Inflammatory macrophage treated with lipopolysaccharide for 1 hour (primary cell): ENCODE results near the gene ZNF524.
"Not testable (repeated sequence)": the region's sequence is repeated elsewhere in the genome, so short reads cannot be mapped to it uniquely, and the experiment has no call there.

Source experiments
- DNase-seq, 2 donors: peaks; one replicate each; pipeline ENCODE4 v3.0.0-alpha.2; 2020 to 2022

ZNF524 gene, protein sequence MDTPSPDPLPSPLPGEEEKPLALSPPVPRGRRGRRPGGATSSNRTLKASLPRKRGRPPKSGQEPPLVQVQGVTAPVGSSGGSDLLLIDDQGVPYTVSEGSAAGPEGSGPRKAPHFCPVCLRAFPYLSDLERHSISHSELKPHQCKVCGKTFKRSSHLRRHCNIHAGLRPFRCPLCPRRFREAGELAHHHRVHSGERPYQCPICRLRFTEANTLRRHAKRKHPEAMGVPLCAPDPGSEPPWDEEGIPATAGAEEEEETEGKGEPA

DNA sequence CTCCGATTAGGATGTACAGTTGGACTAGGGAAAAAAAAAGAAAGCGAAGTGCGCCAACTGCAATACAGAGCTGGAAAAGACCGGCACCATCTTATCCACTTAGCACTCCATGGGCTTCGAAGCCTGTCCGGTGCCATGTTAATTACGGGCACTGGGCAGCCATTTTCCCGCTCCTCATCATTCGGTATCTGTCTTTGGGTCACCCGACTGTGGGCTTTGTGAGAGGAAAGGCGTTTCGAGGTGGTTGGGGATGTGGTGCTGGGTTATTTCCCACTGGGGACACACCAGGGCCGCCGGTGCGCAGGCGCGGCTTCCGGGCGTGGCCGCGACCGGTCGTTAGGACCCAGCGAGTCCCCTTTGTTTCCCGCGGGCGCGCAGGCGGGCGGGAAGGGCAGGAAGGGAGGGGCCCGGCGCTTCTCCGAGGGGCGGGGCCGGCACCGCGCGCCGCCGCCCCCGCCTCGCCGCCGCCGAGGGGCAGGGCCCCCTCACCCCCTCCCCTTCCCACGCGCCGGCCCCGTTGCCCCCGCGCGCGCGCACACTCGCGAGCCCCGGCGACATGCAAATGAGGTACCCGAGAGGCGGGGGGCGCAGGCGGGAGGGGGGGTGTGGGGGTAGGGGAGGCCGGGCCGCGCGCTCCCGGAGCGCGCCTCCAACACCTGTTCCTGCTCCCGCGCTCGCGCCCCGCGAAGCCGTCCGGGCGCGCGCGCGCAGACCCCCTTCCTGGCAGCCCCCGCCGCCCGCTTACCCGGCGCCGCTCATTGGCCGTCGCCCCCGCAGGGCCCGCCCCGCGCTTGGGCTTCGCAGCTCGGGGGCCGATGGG, at the start of gene ZNF524:
Gene ZNF524, plus strand, starts transcription at position 447 of the 820 bp plus-strand sequence. CDS start 1,825 bp downstream, outside the sequence.
- peak; percentile 78 to 80 for DNase-seq

DNA sequence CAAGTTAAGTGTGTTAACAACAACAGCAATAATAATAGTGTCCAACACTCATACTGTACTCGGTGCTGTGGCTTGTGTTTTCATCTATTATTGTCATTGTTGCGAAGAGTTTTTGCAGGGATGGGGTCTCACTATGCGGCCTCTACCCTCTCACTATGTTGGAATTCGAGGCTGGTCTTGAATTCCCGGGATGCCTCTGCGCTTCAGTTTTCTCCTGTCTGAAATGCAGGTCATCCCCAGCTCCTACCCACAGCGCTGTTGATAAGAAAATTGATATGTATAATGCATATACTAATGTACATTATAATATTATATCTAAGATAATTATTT, 49.8 kb upstream of the ZNF524 start:
- DNase-seq: no peak

DNA sequence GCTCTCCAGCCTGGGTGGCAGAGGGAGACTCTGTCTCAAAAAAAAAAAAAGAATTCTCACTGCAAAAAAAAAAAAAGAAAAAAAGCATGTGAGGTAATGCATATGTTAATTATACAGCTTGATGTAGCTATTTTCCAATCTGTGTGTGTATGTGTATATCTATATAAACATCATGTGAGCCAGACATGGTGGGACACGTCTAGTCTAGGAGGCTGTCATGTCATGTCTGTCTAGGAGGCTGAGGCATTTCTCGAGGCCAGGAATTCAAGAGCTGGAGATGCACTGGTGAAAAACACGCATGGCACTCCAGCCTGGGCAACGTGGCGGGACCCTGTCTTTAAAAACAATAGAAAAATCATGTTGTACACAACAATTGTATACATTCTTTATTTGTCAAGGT, 47.9 kb upstream of the ZNF524 start:
- no peak for DNase-seq

DNA sequence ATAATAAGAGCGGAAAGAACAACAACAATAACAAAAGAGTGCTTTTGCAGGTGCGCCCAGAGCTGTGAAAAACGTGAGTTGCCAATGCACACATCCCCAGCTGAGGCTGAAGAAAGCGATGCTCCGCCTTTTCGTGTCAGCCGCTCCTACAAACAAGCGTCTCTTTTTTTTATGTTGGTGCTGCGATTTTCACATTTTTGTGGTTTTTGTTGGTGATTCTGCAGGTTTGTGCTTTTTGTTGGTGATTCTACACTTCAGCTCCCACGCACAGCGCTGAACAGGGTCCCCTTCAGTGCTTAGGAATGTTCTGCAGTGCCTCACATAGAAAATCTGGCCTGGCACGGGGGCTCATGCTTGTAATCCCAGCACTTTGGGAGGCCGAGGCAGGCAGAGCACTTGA, 47.5 kb upstream of the ZNF524 start:
- DNase-seq: no peak

DNA sequence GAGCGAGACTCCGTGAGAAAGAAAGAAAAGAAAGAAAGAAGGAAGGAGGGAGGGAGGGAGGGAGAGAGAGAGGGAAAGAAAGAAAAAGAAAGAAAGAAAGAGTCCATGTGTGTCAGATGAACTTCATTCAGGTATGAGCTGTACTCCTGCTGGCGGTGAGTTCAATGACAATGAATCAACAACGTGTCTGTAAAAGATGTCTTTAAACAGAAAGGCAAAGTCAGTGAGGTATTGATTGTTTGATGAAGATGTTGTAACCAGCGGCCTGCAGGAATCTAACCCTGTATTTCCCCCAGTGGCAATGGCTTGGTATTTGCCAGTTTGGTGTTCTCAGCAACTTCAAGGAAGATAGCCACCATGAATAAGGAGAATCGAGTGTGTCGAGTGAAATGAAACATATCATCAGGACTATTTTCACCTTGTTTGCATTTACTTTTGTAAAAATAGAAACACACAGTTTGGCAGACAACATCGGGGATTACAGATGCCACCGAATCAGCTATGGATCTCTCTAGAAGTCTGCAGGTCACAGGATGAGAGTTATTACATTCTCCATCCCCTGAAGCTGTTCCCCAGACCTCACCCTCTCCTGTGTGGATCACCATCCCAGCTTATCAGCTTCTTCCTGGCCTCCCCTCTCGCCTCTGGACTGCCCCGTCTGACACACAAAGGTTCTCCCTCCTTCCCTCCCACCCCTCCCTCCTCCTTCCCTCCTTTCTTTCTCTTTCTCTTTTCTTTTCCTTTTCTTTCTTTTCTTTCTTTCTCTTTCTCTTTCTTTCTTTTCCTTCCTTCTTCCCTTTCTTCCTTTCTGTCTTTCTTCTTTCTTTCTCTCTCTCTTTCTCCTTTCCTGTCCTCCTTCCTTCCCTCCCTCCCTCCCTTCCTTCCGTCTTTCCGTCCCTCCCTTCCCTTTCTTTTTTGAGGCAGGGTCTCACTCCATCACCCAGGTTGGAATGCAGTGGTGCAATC, 46.6 kb upstream of the ZNF524 start:
- no peak for DNase-seq

DNA sequence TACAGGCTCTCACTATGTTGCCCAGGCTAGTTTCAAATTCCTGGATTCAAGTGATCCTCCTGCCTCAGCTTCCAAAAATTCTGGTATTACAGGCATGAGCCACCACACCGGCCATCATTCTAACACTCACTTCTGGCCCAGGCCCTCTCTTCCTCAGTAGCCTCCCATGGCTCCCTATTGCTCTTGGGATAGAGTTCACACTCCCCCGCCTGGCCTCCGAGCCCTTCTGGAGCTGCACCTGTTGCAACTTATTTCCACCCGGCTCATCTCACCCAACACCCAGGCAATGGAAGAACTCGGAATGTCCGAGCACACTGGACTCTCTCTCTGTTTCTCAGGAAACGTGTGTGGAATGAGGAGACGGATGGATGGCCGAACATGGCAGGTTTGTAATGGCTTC, 45.8 kb upstream of the ZNF524 start:
- no peak for DNase-seq

DNA sequence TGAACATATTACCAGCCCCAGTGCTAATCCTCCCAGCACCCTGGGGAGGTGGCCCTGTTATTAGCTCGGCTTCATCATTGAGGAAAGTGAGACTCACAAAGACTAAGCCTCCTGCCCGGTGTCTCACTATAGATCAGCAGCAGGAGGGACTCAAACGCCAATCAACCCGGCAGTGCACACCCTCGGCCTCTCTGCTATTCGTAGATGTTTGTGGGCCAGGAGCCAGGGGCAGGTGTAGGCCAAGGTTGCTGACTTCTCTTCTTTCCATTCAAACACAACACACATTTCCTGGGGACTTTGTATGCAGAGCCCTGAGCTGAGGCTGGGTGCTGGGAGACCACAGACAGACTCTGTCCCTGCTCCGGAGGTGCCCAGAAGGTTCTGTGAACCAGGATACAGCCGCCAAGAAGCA, 45.3 kb upstream of the ZNF524 start:
- DNase-seq: no peak

DNA sequence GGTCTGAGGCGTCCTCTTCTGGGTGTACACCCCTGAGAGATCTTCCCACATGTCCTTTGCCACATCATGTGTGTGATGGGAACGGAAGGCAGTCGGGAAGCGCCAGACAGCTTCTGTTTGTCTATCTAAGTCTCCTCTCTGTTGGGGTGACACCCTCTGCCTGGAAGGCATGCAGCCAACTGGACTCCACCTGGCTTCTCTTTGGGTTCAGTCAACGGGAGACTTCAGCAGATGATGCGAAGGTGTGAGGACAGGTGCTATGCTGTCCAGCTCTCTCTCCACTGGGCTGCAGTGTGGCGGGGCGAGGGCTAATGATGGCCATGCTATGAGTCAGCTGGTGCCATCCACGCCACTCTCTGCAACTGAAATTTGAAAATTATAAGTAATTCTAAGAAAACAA, 40.4 kb upstream of the ZNF524 start:
- DNase-seq: no peak

DNA sequence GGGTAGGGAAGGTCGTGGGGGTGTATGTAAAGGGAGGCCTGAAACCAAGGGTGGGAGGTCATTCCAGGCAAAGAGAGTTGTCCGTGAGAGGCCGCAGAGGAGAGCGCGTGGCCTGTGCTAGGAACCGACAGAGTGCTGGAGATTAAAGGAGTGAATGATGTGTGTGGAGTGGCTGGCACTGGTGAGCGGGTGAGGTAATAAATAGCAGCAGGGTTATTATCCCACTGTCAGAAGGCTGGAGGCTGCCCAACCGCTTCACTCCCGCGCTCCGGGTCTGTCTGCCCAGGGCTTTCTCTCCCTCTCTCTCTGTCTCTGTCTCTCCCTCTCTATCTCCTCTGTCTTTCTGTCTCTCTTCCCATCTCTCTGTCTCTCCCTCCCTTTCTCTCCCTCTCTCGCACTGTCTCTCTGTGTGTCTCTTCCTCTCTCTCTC, 36.8 kb upstream of the ZNF524 start:
- no peak for DNase-seq

DNA sequence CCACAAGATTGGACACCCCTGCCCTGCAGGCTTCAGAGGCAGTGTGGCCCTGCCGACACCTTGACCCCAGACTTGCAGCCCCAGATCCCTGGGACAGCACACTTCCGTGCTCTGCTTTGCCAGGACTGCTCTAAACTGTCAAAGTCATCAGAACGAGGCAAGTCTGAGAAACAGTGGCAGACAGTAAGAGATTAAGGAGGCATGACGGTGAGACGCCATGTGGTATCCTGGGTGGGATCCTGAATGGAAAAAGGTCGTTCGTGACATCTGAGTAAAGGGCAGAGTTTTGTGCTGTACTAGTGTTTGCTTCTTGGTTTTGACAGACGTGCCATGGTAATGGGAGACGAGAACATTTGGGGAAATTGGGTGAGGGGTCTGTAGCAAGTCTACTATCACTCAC, 33.3 kb upstream of the ZNF524 start:
- DNase-seq: no peak

DNA sequence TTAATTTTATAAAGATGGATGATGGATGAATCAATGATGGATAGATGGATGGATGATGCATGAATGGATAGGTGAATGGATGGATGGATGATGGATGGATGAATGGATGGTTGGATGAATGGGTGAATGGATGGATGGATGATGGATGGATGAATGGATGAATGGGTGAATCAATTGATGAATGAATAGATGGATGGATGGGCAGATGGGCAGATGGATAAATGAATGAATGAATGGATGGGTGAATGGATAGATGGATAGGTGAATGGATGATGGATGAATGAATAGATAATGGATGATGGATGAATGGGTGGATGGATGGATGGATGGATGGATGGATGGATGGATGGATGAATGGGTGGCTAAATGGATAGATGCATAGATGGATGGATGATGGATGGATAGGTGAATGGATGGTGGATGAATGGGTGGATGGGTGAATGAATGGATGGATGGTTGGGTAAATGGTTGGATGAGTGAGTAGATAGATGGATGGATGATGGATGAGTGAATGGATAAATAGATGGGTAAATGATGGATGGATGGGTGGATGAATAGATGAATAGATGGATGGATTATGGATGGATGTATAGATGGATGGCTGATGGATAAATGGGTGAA, 32.3 kb upstream of the ZNF524 start:
- no peak for DNase-seq

DNA sequence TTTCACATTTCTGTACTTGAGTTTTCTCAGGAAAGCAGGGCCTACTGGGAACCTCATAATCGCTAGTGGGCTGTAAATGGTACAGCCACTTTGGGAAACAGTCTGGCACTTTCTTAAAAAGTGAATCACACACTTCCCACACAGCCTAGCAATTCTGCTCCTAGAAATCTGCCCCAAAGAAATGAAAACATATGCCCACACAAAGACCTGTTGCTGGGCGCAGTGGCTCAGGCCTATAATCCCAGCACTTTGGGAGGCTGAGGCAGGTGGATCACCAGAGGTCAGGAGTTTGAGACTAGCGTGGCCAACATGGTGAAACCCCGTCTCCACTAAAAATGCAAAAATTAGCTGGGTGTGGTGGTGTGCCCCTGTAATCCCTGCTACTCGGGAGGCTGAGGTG, 30.6 kb upstream of the ZNF524 start:
- not testable (repeated sequence) for DNase-seq

DNA sequence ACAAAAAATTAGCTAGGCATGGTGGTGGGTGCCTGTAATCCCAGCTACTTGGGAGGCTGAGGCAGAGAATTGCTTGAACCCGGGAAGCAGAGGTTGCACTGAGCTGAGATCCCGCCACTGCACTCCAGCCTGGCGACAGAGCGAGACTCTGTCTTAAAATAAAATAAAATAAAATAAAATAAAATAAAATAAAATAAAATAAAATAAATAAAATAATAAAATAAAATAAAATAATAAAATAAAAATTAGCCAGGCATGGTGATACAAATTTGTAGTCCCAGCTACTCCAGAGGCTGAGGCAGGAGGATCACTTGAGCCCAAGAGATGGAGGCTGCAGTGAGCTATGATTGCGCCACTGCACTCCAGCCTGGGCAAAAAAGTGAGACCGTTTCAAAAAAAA, 26.2 kb upstream of the ZNF524 start:
- not testable (repeated sequence) for DNase-seq

DNA sequence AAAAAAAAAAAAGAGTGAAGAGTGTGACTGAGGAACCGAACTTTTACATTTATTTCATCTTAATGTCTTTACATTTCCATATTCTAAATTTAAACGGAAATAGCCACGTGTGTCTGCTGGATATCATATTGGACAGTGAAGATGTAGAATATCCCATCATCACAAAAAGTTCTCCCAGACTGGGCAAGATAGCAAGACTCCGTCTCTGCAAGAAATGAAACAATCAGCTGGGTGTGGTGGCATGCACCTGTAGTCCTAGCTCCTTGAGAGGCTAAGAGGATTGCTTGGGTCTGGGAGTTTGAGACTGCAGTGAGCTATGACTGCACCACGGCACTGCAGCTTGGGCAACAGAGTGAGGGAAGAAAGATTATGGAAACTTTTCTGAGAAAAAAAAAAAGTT, 23.3 kb upstream of the ZNF524 start:
- no peak for DNase-seq

DNA sequence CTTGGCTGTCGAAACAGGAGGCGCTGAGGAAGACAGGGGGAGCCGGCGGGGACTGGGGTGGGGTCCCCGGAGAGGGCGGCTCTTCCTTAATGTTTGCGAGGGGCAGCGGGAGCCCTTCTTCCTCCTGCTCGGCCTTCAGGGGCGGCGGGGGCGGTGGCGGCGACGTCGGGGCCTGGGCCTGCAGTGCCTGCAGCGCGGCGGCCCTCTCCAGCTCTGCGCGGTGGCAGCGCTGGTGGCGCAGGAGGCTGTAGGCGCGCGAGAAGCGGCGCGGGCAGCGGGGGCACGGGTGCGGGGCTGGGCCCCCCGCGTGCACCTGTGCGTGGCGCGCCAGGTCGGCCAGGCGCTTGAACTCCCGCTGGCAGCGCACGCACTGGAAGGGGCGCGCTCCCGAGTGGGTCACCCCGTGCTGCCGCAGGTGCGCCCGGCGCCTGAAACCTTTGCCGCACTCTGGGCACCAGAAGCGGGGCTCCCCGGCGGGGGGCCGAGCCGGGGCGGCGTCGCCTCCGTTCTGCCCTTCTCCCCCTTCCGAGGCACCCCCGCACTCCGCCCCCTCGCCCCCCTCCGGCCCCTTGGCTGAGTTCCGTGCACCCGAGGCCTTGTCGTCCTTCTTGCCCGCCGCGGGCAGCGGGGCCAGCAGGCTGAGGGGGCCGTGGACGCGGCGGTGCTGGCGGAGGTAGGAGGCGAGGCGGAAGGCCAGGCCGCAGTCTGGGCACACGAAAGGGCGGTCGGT, 21.9 kb upstream of the ZNF524 start:
- DNase-seq: no peak

DNA sequence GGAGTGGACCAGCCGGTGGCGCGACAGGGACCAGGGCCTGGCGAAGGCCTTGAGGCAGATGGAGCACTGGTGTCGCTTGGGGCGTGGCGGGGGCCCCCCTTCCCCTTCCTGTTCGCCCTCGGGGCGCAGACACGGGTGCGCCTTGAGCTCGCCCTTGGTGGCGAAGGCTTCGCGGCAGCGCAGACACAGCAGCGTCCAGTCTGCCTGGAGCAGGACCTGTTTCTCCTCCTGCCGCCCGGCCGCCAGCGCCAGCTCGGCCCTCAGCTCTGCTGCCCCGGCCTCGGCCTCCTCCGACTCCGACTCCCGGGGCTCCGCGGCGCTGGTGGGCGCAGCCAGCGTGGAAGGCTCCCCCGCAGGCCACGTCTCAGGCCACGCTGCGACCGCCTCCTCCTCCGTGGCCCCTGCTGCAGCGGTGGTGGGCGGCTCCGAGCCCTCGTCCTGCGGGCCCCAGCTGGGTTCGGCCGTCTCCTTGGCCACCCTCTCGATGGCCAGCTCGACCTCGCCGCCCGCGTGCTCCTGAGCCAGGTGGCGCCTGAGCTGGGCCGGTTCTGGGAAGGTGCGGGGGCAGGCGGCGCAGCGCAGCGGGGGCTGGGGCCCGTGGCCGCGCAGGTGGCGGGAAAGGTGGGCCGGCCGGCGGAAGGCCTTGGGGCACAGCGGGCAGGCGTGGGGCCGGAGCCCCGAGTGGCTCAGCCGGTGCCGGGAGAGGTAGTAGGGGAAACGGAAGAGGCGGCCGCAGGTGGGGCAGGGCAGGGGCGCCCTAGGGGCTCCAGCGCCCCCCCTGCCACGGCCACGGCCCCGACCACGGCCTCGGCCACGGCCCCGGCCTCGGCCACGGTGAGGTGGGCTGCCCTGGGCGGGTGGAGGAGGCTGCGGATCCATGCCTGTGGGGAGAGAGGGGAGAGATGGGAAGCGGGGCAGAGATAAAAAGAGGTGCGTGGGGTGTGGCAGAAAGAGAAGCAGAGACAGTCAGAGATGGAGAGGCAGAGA, 21.0 kb upstream of the ZNF524 start:
- DNase-seq: no peak

DNA sequence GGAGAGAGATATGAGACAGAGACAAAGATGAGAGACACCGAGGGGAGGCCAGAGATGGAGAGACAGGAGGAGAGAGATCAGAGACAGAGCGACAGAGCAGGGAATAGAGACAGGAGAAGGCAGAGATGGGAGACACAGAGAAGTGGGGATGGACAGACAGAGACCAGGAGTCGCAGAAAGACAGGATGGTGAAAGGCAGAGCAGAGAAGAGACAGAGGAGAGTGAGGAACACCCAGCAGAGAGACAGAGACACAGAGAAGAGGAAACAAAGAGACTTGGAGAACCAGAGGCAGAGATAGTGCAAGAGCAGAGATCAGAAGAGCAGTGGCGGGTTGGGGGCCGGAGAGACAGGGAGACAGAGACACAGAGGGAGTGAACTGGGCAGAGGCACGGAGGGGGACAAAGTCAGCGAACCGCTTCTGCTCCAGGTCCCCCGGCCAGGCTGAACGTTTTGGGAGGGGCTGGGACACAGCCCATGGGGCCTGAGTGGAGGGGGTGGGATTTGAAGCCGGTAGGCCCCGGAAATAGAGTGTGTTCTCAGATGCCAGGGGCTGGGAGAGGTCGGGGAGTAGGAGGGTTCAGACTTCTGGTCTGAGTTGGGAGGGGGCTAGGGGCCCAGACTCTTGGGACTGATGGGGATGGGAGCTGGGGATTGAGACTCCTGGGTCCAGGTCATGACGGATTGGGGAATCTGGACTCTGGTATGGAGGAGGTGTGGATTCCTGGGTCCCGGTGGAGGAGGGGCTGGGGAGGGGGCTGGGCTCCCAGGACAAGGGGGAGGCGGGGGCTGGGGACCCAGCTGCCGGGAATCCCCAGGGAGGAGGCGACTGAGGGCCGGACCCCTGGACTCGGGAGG, 20.1 kb upstream of the ZNF524 start:
- no peak for DNase-seq

DNA sequence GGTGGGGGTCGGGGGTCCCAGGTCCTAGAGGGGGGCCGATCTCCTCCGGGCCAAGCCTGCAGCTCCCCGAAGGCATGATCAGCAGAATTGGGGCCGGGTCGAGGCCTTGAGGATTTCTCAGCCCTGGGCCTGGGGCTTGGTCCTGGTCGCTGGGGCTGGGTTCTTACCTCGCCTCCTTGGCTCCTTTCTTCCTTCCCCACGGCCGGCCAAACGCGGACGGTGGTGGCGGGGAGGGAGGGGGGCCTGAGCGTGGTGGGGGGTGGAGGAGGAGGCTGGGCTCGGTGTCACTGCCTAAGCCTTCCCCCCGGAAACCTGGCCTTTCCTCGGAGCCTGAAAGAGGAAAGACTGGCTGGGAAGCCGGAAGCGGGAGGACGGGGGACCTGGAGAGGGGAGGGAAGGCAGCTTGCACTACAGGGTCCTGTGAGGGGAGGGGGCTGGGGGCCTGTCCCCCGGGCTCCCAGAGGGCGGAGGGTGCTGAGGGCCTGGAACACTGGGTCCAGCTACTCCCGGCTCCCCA, 19.4 kb upstream of the ZNF524 start, which contains the start of gene ZNF579:
Gene ZNF579, minus strand, starts transcription at position 221 of the 517 bp plus-strand sequence. CDS start 1,209 bp downstream, outside the sequence.
- peak; percentile 72 to 86 for DNase-seq

DNA sequence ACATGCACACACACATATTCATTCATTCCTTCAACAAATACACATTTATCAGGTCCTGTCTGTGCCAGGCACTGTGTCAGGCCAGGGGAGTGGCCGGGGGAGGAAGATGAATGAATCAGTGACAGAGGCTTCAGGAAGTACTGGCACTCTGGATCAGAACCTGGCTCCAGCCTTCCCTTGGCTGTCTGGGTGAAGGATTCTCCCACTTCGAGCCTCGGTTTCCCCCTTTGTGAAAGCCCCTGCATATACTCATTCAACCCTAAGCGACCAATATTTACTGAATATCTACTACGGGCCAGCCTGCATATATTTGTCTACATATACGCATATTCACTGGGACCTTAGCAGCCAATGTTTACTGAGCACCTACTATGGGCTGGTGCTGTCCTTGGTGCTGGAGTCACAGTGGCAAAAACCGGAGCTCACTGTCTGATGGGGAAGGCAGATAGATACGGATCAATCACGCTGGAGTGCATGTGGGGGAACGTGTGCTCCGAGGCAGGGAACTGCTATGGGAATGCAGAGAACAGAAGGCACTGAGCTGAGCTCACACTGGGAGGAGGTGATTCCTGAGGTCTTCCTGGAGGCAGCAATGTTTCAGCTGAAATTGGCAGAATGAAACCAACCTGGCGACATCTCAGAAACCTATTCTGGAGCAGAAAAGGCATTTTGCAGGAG, 18.8 kb upstream of the ZNF524 start:
- no peak for DNase-seq
